HG03159 (cell line): ENCODE measurements around the gene CNPY4.

ENCODE experiments used
- ATAC-seq: cut with Tn5 transposase; IDR thresholded peaks from one replicate; pipeline ENCODE4 v1.9.1; 2021; ENCODE audit warnings: mild to moderate bottlenecking, moderate library complexity; ENCODE audit not compliant: unreplicated experiment

Gene CNPY4

GRCh38 chr7:100091411-100092181 lies 27.8 kb upstream of the CNPY4 start:
- ATAC-seq: no peak

GRCh38 chr7:100093054-100093453 lies 26.4 kb upstream of the CNPY4 start:
- ATAC-seq: no peak

- no peak for ATAC-seq
Observed at GRCh38 chr7:100093498-100093897, 25.9 kb upstream of the CNPY4 start.

GRCh38 chr7:100093925-100094486 lies 25.4 kb upstream of the CNPY4 start:
- no peak for ATAC-seq

GRCh38 chr7:100095289-100095688 lies 24.1 kb upstream of the CNPY4 start:
- no peak for ATAC-seq

- ATAC-seq: no peak
Observed at GRCh38 chr7:100095704-100096103, 23.7 kb upstream of the CNPY4 start.

GRCh38 chr7:100098913-100099312 lies 20.5 kb upstream of the CNPY4 start:
- ATAC-seq: no peak

- ATAC-seq: no peak
Observed at GRCh38 chr7:100099452-100099851, 20.0 kb upstream of the CNPY4 start.

- peak; percentile 63 for ATAC-seq
Observed at GRCh38 chr7:100100420-100101015, 18.9 kb upstream of the CNPY4 start.

- ATAC-seq: peak; percentile 78
Observed at GRCh38 chr7:100101016-100101862, 18.2 kb upstream of the CNPY4 start, which contains the start of the genes AP4M1 and MCM7. AP4M1 (plus strand) TSS chr7:100101643; CDS start chr7:100101715, 72 bp downstream. MCM7 (minus strand) TSS chr7:100101397; CDS start chr7:100101294, 103 bp downstream.

GRCh38 chr7:100102950-100103840 lies 16.2 kb upstream of the CNPY4 start:
- ATAC-seq: no peak

GRCh38 chr7:100105534-100105933 lies 13.9 kb upstream of the CNPY4 start:
- no peak for ATAC-seq

- ATAC-seq: no peak
Observed at GRCh38 chr7:100106633-100107032, 12.8 kb upstream of the CNPY4 start.

- ATAC-seq: no peak
Observed at GRCh38 chr7:100107125-100107737, 12.2 kb upstream of the CNPY4 start.

GRCh38 chr7:100107890-100108289 lies 11.5 kb upstream of the CNPY4 start:
- ATAC-seq: no peak

GRCh38 chr7:100109521-100110163 lies 9.8 kb upstream of the CNPY4 start:
- no peak for ATAC-seq

GRCh38 chr7:100111156-100111555 lies 8.3 kb upstream of the CNPY4 start:
- no peak for ATAC-seq

GRCh38 chr7:100111914-100112313 lies 7.5 kb upstream of the CNPY4 start:
- ATAC-seq: no peak

- no peak for ATAC-seq
Observed at GRCh38 chr7:100115026-100115425, 4.4 kb upstream of the CNPY4 start.
